NCI-H1436 treated with DMSO at 0.1 percent for 48 hours (cell line): Measurements from ENCODE around the gene IQCE.
"Not testable (repeated sequence)": the region's sequence is repeated elsewhere in the genome, so short reads cannot be mapped to it uniquely, and the experiment has no call there.

Source experiments
- DNase-seq: peaks from one replicate; lab custom pipeline; 2025; lab: John Stamatoyannopoulos, UW

IQCE gene

GRCh38 chr7:2521952-2522591 is 36.7 kb upstream of the IQCE start:
- DNase-seq: no peak

- DNase-seq: no peak
Observed at GRCh38 chr7:2522780-2523433, 35.9 kb upstream of the IQCE start.

GRCh38 chr7:2523461-2523936 is 35.3 kb upstream of the IQCE start:
- DNase-seq: no peak

GRCh38 chr7:2523941-2524807 is 34.6 kb upstream of the IQCE start:
- peak; percentile 78 for DNase-seq

- DNase-seq: no peak
Observed at GRCh38 chr7:2524808-2525657, 33.7 kb upstream of the IQCE start.

- no peak for DNase-seq
Observed at GRCh38 chr7:2525658-2526630, 32.8 kb upstream of the IQCE start.

- DNase-seq: no peak
Observed at GRCh38 chr7:2526659-2527504, 31.9 kb upstream of the IQCE start.

- DNase-seq: no peak
Observed at GRCh38 chr7:2527505-2528467, 31.0 kb upstream of the IQCE start.

- no peak for DNase-seq
Observed at GRCh38 chr7:2528481-2529095, 30.2 kb upstream of the IQCE start.

- no peak for DNase-seq
Observed at GRCh38 chr7:2529161-2530070, 29.4 kb upstream of the IQCE start.

- DNase-seq: no peak
Observed at GRCh38 chr7:2530071-2530987, 28.4 kb upstream of the IQCE start.

GRCh38 chr7:2530994-2531795 is 27.6 kb upstream of the IQCE start:
- not testable (repeated sequence) for DNase-seq

GRCh38 chr7:2531796-2532110 is 27.0 kb upstream of the IQCE start:
- DNase-seq: not testable (repeated sequence)

- DNase-seq: not testable (repeated sequence)
Observed at GRCh38 chr7:2532199-2532772, 26.5 kb upstream of the IQCE start.

GRCh38 chr7:2532816-2533215 is 26.0 kb upstream of the IQCE start:
- not testable (repeated sequence) for DNase-seq
